ENCODE data around the gene TYR. TPM values are rescaled to one million over a fixed set of nuclear protein-coding genes. Genes with fewer than 3 reads are reported as not detected.
"Not testable (repeated sequence)": the region's sequence is repeated elsewhere in the genome, so short reads cannot be mapped to it uniquely, and the experiment has no call there.

The TYR gene
- total RNA-seq, 1 donor from 2014 or later = not detected

- H3K27ac Mint-ChIP-seq (ENCODE audit: unreplicated experiment) = no peak overlapping the region
- H3K9me3 Mint-ChIP-seq (ENCODE audit: unreplicated experiment) = no peaks in the 10 kb centered on the region
- H3K27me3 Mint-ChIP-seq (ENCODE audit: unreplicated experiment) = peaks cover 10% of the 10 kb centered on the region
- no peak overlapping the region for H3K4me3 Mint-ChIP-seq (ENCODE audit: unreplicated experiment)
- no peak for DNase-seq (ENCODE audit: extremely low spot score, unreplicated experiment)
- TF ChIP-seq, protein P1, sequence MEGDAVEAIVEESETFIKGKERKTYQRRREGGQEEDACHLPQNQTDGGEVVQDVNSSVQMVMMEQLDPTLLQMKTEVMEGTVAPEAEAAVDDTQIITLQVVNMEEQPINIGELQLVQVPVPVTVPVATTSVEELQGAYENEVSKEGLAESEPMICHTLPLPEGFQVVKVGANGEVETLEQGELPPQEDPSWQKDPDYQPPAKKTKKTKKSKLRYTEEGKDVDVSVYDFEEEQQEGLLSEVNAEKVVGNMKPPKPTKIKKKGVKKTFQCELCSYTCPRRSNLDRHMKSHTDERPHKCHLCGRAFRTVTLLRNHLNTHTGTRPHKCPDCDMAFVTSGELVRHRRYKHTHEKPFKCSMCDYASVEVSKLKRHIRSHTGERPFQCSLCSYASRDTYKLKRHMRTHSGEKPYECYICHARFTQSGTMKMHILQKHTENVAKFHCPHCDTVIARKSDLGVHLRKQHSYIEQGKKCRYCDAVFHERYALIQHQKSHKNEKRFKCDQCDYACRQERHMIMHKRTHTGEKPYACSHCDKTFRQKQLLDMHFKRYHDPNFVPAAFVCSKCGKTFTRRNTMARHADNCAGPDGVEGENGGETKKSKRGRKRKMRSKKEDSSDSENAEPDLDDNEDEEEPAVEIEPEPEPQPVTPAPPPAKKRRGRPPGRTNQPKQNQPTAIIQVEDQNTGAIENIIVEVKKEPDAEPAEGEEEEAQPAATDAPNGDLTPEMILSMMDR (IDR thresholded peaks at IDR 0.05) = no peak
- H3K36me3 Mint-ChIP-seq (ENCODE audit: unreplicated experiment) = no peaks in the 10 kb centered on the region
- no peaks in the 10 kb centered on the region for H3K4me1 Mint-ChIP-seq (ENCODE audit: unreplicated experiment)
Observed at GRCh38 chr11:89279176-89279575, 101.5 kb downstream of the TYR start.

GRCh38 chr11:89281032-89281677 lies 103.5 kb downstream of the TYR start:
- DNase-seq (ENCODE audit: extremely low spot score, unreplicated experiment); H3K4me3 Mint-ChIP-seq (ENCODE audit: unreplicated experiment); H3K27ac Mint-ChIP-seq (ENCODE audit: unreplicated experiment); H3K4me1 Mint-ChIP-seq (ENCODE audit: unreplicated experiment); H3K36me3 Mint-ChIP-seq (ENCODE audit: unreplicated experiment); H3K9me3 Mint-ChIP-seq (ENCODE audit: unreplicated experiment); H3K27me3 Mint-ChIP-seq (ENCODE audit: unreplicated experiment): not testable (repeated sequence)

DNA sequence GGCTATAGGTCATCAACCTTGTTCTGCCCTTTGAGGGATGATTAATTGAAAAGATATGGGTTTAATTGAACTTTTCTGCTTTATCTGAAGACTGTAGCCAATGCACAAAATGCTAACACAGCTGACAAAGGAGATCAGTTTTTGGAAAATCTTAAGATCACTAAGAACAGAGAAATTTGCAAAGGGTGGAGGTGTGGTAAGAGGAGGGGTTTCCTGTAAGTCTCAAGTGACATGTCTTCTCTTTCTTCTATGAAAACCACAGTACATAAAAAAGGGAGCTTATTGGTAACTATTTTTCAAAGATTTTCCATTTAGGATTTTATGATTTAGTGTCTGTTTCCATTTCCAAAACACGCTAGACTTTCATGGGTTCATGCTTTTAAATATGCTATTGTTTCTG lies 108.9 kb downstream of the TYR start:
- not testable (repeated sequence) for H3K27ac Mint-ChIP-seq (ENCODE audit: unreplicated experiment); H3K27me3 Mint-ChIP-seq (ENCODE audit: unreplicated experiment); DNase-seq (ENCODE audit: extremely low spot score, unreplicated experiment); H3K4me1 Mint-ChIP-seq (ENCODE audit: unreplicated experiment); H3K9me3 Mint-ChIP-seq (ENCODE audit: unreplicated experiment); H3K4me3 Mint-ChIP-seq (ENCODE audit: unreplicated experiment); H3K36me3 Mint-ChIP-seq (ENCODE audit: unreplicated experiment)

DNA sequence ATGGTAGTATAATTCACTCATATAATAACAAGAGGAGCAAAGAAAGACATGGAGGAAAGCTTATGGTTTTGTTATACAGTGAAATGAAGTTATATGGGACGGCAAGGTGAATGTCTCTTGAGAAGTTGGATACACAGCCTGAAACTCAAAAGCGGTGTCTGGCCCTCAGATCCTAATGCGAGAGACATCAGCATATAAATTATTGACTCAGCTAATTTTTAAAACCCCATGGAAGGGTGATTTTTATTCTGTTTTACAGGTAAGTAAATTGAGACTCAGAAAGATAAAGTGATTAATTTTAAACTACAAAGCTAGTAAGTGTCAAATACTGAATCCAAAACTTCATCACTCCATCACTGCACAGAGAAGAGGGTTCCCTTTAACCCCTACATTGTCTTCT lies 110.3 kb downstream of the TYR start:
- H3K4me1 Mint-ChIP-seq (ENCODE audit: unreplicated experiment); H3K27me3 Mint-ChIP-seq (ENCODE audit: unreplicated experiment); H3K4me3 Mint-ChIP-seq (ENCODE audit: unreplicated experiment): not testable (repeated sequence)

GRCh38 chr11:89293965-89294679 lies 116.4 kb downstream of the TYR start:
- no peak for DNase-seq (ENCODE audit: extremely low spot score, unreplicated experiment)
- no peaks in the 10 kb centered on the region for H3K27me3 Mint-ChIP-seq (ENCODE audit: unreplicated experiment)
- peak overlapping the region; percentile 67 for H3K27ac Mint-ChIP-seq (ENCODE audit: unreplicated experiment)
- H3K4me3 Mint-ChIP-seq (ENCODE audit: unreplicated experiment) = peak overlapping the region; percentile 67
- H3K36me3 Mint-ChIP-seq (ENCODE audit: unreplicated experiment) = no peaks in the 10 kb centered on the region
- no peaks in the 10 kb centered on the region for H3K9me3 Mint-ChIP-seq (ENCODE audit: unreplicated experiment)
- TF ChIP-seq, protein P1 (IDR thresholded peaks at IDR 0.05) = no peak
- peaks cover 10% of the 10 kb centered on the region for H3K4me1 Mint-ChIP-seq (ENCODE audit: unreplicated experiment)

More for the DNA sequence above, 110.3 kb downstream of the TYR start:
- H3K36me3 Mint-ChIP-seq (ENCODE audit: unreplicated experiment); H3K9me3 Mint-ChIP-seq (ENCODE audit: unreplicated experiment); H3K27ac Mint-ChIP-seq (ENCODE audit: unreplicated experiment); DNase-seq (ENCODE audit: extremely low spot score, unreplicated experiment): not testable (repeated sequence)

DNA sequence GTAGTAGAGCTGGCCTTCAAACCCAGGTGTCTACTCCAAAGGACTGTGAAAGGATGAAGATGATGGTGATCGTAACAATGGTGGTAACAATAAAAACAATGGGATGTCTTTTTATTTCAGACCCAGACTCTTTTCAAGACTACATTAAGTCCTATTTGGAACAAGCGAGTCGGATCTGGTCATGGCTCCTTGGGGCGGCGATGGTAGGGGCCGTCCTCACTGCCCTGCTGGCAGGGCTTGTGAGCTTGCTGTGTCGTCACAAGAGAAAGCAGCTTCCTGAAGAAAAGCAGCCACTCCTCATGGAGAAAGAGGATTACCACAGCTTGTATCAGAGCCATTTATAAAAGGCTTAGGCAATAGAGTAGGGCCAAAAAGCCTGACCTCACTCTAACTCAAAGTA lies 117.3 kb downstream of the TYR start:
- not testable (repeated sequence) for H3K27ac Mint-ChIP-seq (ENCODE audit: unreplicated experiment); H3K9me3 Mint-ChIP-seq (ENCODE audit: unreplicated experiment); DNase-seq (ENCODE audit: extremely low spot score, unreplicated experiment); H3K4me3 Mint-ChIP-seq (ENCODE audit: unreplicated experiment); H3K36me3 Mint-ChIP-seq (ENCODE audit: unreplicated experiment); H3K27me3 Mint-ChIP-seq (ENCODE audit: unreplicated experiment); H3K4me1 Mint-ChIP-seq (ENCODE audit: unreplicated experiment)

- not testable (repeated sequence) for DNase-seq (ENCODE audit: extremely low spot score, unreplicated experiment); H3K4me1 Mint-ChIP-seq (ENCODE audit: unreplicated experiment); H3K27me3 Mint-ChIP-seq (ENCODE audit: unreplicated experiment); H3K9me3 Mint-ChIP-seq (ENCODE audit: unreplicated experiment); H3K36me3 Mint-ChIP-seq (ENCODE audit: unreplicated experiment); H3K4me3 Mint-ChIP-seq (ENCODE audit: unreplicated experiment); H3K27ac Mint-ChIP-seq (ENCODE audit: unreplicated experiment)
Observed at GRCh38 chr11:89303029-89303428, 125.4 kb downstream of the TYR start.

GRCh38 chr11:89308272-89308671 lies 130.6 kb downstream of the TYR start:
- H3K27ac Mint-ChIP-seq (ENCODE audit: unreplicated experiment); H3K4me1 Mint-ChIP-seq (ENCODE audit: unreplicated experiment); DNase-seq (ENCODE audit: extremely low spot score, unreplicated experiment); H3K4me3 Mint-ChIP-seq (ENCODE audit: unreplicated experiment); H3K36me3 Mint-ChIP-seq (ENCODE audit: unreplicated experiment); H3K27me3 Mint-ChIP-seq (ENCODE audit: unreplicated experiment); H3K9me3 Mint-ChIP-seq (ENCODE audit: unreplicated experiment): not testable (repeated sequence)

- H3K27ac Mint-ChIP-seq (ENCODE audit: unreplicated experiment); H3K4me3 Mint-ChIP-seq (ENCODE audit: unreplicated experiment); H3K36me3 Mint-ChIP-seq (ENCODE audit: unreplicated experiment): not testable (repeated sequence)
Observed at GRCh38 chr11:89309321-89309985, 131.8 kb downstream of the TYR start.

DNA sequence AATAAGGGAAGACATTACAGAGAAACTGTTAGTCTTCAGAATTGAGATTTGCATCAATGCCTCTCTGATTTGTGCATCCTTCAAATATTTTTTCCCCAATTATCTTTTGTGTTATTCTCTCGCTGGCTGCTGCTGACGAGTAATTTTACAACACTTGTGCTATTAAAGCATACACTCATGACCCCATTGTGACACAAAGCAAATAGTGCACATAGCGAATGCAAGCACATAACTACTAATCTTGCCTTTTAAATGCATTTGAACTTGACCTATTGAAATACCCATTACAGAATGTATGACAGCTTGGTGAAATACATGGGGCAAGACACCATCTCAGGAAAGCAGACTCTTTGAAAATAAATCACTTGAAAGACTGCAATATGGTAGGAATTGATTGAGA lies 132.9 kb downstream of the TYR start:
- not testable (repeated sequence) for H3K36me3 Mint-ChIP-seq (ENCODE audit: unreplicated experiment); DNase-seq (ENCODE audit: extremely low spot score, unreplicated experiment); H3K27ac Mint-ChIP-seq (ENCODE audit: unreplicated experiment); H3K4me3 Mint-ChIP-seq (ENCODE audit: unreplicated experiment); H3K27me3 Mint-ChIP-seq (ENCODE audit: unreplicated experiment); H3K4me1 Mint-ChIP-seq (ENCODE audit: unreplicated experiment); H3K9me3 Mint-ChIP-seq (ENCODE audit: unreplicated experiment)

More at GRCh38 chr11:89309321-89309985, 131.8 kb downstream of the TYR start:
- not testable (repeated sequence) for DNase-seq (ENCODE audit: extremely low spot score, unreplicated experiment); H3K4me1 Mint-ChIP-seq (ENCODE audit: unreplicated experiment); H3K9me3 Mint-ChIP-seq (ENCODE audit: unreplicated experiment); H3K27me3 Mint-ChIP-seq (ENCODE audit: unreplicated experiment)
